Transverse colon (tissue), 4 donors: Measurements from ENCODE around the gene RARB. TPM values are rescaled to one million over a fixed set of nuclear protein-coding genes. Genes with fewer than 3 reads are reported as not detected.

Experiments used
- DNase-seq: peaks from one replicate; pipeline ENCODE4 v3.0.0-alpha.2; 2019
- H3K27ac ChIP-seq, 4 donors: fragments of 200-600 bp; sonication (generic); 2 replicates each; pipeline ENCODE4 v1.5.1; 2016 to 2018; ENCODE audit warnings: inconsistent platforms in 4 of 4
- H3K27me3 ChIP-seq: fragments of 200-600 bp; sonication (generic); 2 replicates; pipeline ENCODE4 v1.5.1; 2017; ENCODE audit warnings: inconsistent platforms
- H3K36me3 ChIP-seq, 4 donors: fragments of 200-600 bp; sonication (generic); 2 replicates each; pipeline ENCODE4 v1.5.1; 2017 to 2019; ENCODE audit warnings: inconsistent platforms in 4 of 4
- H3K4me1 ChIP-seq, 4 donors: fragments of 200-600 bp; sonication (generic); 2 replicates each; pipeline ENCODE4 v1.5.1; 2017 to 2020; ENCODE audit warnings: inconsistent platforms in 4 of 4
- H3K4me3 ChIP-seq, 4 donors: fragments of 200-600 bp; sonication (generic); 1 replicate in 1 of 4; 2 replicates in 3 of 4; pipeline versions ENCODE4 v1.5.1 to v1.6.1; 2017 to 2019; ENCODE audit warnings: inconsistent platforms in 4 of 4
- H3K9me3 ChIP-seq, 2 donors: fragments of 200-600 bp; sonication (generic); 2 replicates each; pipeline ENCODE4 v1.5.1; 2017 to 2019; ENCODE audit warnings: inconsistent platforms in 2 of 2
- EP300 ChIP-seq: sonication (generic); formaldehyde crosslinking; IDR thresholded peaks from one replicate; pipeline ENCODE4 v1.6.1; 2017; ENCODE audit warnings: antibody characterized with exemption, low read depth
- POLR2A ChIP-seq: fragments of 450-650 bp; IDR thresholded peaks from one replicate; pipeline ENCODE4 v1.6.1; 2016; ENCODE audit warnings: antibody characterized with exemption, mild to moderate bottlenecking, moderate library complexity
- POLR2AphosphoS5 ChIP-seq, 3 donors: sonication (generic); formaldehyde crosslinking; IDR thresholded peaks; one replicate each; pipeline ENCODE4 v1.6.1; 2016; ENCODE audit warnings: antibody characterized with exemption in 3 of 3
- WGBS, 2 donors: methylation state at CpG; one replicate each; pipeline ENCODE4 v1.1.5; 2018; ENCODE audit warnings: low coverage in 1 of 2; 5-methylcytosine and 5-hydroxymethylcytosine counted together
- in situ Hi-C, 4 donors: fragments of 200-750 bp; cut with MboI; loops; one replicate each; pipeline versions ENCODE4 v1.15.0 to v1.15.1; 2017; ENCODE audit warnings: low sequenced_read_pairs in 3 of 4, low pct_ligation_motif_present in 1 of 4, low pct_unique_long_range_greater_than_20kb in 1 of 4
- intact Hi-C: fragments of 100-400 bp; cut with DNase I; formaldehyde crosslinking; loops from one replicate; pipeline ENCODE4 v1.15.1; 2023; ENCODE audit warnings: low total_unique reads
- total RNA-seq, 4 donors: library from RNA; depleted of rRNA; stranded (reverse); fragments of >200 nt; gene quantifications; one replicate each; pipeline ENCODE4 v1.1.0, GENCODE V29; 2016
- TF ChIP-seq, protein P1 (sequence below), 5 experiments: fragments of 200-600 bp in 3 of 5; fragments of 450-650 bp in 2 of 5; sonication (generic) in 3 of 5; IDR thresholded peaks; 1 replicate in 2 of 5; 2 replicates in 3 of 5; pipeline ENCODE4 v1.5.1; 2016 to 2017; ENCODE audit warnings: antibody characterized with exemption in 5 of 5, inconsistent platforms in 3 of 5, mild to moderate bottlenecking in 2 of 5, moderate library complexity in 1 of 5

The RARB gene
- total RNA-seq, 4 donors from 2014 or later, result 2.4 to 4.5 (median 2.9) TPM; not detected in 1

GRCh38 chr3:25574172-25574765, 146.2 kb downstream of the RARB start:
- H3K27ac ChIP-seq, result no peak overlapping the region

GRCh38 chr3:25575001-25575400, 146.9 kb downstream of the RARB start:
- H3K36me3 ChIP-seq, result no peaks in the 10 kb centered on the region
- WGBS, 2 donors, result 90% methylated on average over 12 of the region's 12 CpGs; no CpG with 5 or more reads in 1 of the 2 donors
- in situ Hi-C loops, result loop anchor here (25.0 kb wide), 4 partner anchors 563 to 813 kb away; no protein-coding TSS in a partner anchor
- intact Hi-C loops, result no loop called here
- H3K27me3 ChIP-seq, result no peaks in the 10 kb centered on the region
- TF ChIP-seq POLR2AphosphoS5 (IDR thresholded peaks at IDR 0.05) (no peak), POLR2A (no peak), EP300 (no peak)
- TF ChIP-seq, protein P1, sequence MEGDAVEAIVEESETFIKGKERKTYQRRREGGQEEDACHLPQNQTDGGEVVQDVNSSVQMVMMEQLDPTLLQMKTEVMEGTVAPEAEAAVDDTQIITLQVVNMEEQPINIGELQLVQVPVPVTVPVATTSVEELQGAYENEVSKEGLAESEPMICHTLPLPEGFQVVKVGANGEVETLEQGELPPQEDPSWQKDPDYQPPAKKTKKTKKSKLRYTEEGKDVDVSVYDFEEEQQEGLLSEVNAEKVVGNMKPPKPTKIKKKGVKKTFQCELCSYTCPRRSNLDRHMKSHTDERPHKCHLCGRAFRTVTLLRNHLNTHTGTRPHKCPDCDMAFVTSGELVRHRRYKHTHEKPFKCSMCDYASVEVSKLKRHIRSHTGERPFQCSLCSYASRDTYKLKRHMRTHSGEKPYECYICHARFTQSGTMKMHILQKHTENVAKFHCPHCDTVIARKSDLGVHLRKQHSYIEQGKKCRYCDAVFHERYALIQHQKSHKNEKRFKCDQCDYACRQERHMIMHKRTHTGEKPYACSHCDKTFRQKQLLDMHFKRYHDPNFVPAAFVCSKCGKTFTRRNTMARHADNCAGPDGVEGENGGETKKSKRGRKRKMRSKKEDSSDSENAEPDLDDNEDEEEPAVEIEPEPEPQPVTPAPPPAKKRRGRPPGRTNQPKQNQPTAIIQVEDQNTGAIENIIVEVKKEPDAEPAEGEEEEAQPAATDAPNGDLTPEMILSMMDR (IDR thresholded peaks at IDR 0.05), result no peak
- DNase-seq, result no peak
- no peaks in the 10 kb centered on the region for H3K9me3 ChIP-seq
- H3K27ac ChIP-seq, result no peak overlapping the region
- no peaks in the 10 kb centered on the region for H3K4me1 ChIP-seq
- H3K4me3 ChIP-seq, result no peak overlapping the region

More at GRCh38 chr3:25574172-25574765, 146.2 kb downstream of the RARB start:
- no peak for DNase-seq
- H3K9me3 ChIP-seq, result no peaks in the 10 kb centered on the region
- in situ Hi-C loops (no loop called here), intact Hi-C loops (no loop called here)
- no peaks in the 10 kb centered on the region for H3K27me3 ChIP-seq
- H3K4me3 ChIP-seq, result no peak overlapping the region
- no peaks in the 10 kb centered on the region for H3K36me3 ChIP-seq
- no peak for TF ChIP-seq EP300
- no peak for TF ChIP-seq POLR2A
- TF ChIP-seq POLR2AphosphoS5 (IDR thresholded peaks at IDR 0.05), result no peak
- TF ChIP-seq, protein P1 (IDR thresholded peaks at IDR 0.05), result no peak
- no peaks in the 10 kb centered on the region for H3K4me1 ChIP-seq
- 95% methylated on average over 16 of the region's 16 CpGs; no CpG with 5 or more reads in 1 of the 2 donors for WGBS, 2 donors

DNA sequence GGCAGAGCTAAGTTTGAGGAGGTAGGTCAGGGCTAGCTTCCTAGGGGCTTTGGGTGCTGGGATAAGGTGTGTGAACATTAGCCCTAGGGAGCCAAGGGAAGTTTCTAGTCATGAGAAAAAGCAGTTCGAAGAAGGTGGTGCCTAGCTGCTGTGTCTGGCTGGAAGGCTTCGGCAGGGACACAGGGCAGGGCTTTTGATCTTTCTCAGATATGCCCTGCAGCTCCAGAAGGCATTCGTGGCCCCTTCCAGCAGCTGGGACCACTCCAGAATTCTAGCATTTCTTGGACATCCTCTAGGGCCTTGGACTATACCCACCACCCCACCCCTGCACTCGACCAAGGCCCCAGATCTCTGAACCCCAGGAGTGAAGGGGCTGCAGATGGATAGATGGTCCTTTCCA, 148.1 kb downstream of the RARB start:
- Histone ChIP-seq H3K27ac (no peak overlapping the region), H3K27me3 (no peaks in the 10 kb centered on the region), H3K9me3 (no peaks in the 10 kb centered on the region), H3K36me3 (no peaks in the 10 kb centered on the region), H3K4me1 (no peaks in the 10 kb centered on the region), H3K4me3 (no peak overlapping the region)
- no peak for TF ChIP-seq POLR2A
- TF ChIP-seq POLR2AphosphoS5 (IDR thresholded peaks at IDR 0.05), result no peak
- TF ChIP-seq, protein P1 (IDR thresholded peaks at IDR 0.05), result no peak
- no peak for TF ChIP-seq EP300
- intact Hi-C loops, result no loop called here
- in situ Hi-C loops, result loop anchor here (25.0 kb wide), 4 partner anchors 564 to 814 kb away; no protein-coding TSS in a partner anchor
- no peak for DNase-seq
- WGBS, 2 donors, result 81% methylated on average over 4 of the region's 4 CpGs; no CpG with 5 or more reads in 1 of the 2 donors

DNA sequence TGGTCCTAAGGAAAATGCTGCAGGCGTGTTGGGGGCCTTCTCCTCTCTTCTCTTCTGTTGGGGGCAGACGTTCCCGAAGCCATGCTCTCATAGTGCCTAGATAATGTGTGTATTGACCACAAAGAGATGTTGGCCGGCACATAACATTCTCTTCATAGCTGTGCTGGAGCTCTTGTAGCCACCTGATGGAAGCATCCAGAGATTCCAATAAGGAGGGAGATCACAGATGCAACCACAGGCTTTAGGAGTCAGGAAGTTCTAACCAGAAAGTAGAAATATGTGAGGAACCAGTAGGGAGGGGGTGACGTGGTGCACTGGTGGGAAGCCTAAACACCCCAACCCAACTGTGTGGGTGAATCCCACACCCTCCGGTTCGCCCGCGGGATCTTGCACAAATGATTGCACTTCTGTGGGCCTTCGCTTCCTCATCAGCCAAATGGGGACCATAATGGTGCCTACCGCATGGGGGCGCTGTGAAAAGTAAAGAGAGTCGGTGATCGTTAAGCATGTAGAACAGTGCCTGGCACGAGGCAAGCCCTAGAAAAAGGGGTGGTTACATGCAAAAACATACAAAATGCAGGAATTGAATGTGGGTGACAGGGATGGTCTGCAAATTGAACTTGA, 148.9 kb downstream of the RARB start:
- intact Hi-C loops (no loop called here), in situ Hi-C loops (loop anchor here (25.0 kb wide), 4 partner anchors 565 to 815 kb away; no protein-coding TSS in a partner anchor)
- Histone ChIP-seq H3K4me3 (no peak overlapping the region), H3K36me3 (no peaks in the 10 kb centered on the region), H3K27me3 (no peaks in the 10 kb centered on the region), H3K4me1 (no peaks in the 10 kb centered on the region), H3K27ac (no peak overlapping the region), H3K9me3 (no peaks in the 10 kb centered on the region)
- no peak for TF ChIP-seq POLR2AphosphoS5 (IDR thresholded peaks at IDR 0.05)
- TF ChIP-seq, protein P1 (IDR thresholded peaks at IDR 0.05), result no peak
- TF ChIP-seq EP300, result no peak
- TF ChIP-seq POLR2A, result no peak
- DNase-seq, result no peak
- WGBS, 2 donors, result 75 to 85% methylated on average over 4 to 15 of the region's 15 CpGs
